PFSK-1 (cell line): ENCODE results near the gene C2orf49.

Experiments
- POLR2AphosphoS5 ChIP-seq: IDR thresholded peaks from 2 replicates; pipeline ENCODE4 v1.6.1; 2012; ENCODE audit warnings: low read depth, mild to moderate bottlenecking, control low read depth, low read length, moderate library complexity
- TF ChIP-seq, protein P1 (sequence below), 2 experiments: IDR thresholded peaks; 2 replicates each; pipeline versions ENCODE4 v1.6.1 to v1.8.0; 2011 to 2012; ENCODE audit warnings: low read depth in 2 of 2, low read length in 2 of 2, control low read depth in 1 of 2, inconsistent platforms in 1 of 2, mild to moderate bottlenecking in 1 of 2, moderate library complexity in 1 of 2; ENCODE audit not compliant: insufficient read depth in 1 of 2

- peak; percentile 67 for TF ChIP-seq POLR2AphosphoS5
- TF ChIP-seq, protein P1, sequence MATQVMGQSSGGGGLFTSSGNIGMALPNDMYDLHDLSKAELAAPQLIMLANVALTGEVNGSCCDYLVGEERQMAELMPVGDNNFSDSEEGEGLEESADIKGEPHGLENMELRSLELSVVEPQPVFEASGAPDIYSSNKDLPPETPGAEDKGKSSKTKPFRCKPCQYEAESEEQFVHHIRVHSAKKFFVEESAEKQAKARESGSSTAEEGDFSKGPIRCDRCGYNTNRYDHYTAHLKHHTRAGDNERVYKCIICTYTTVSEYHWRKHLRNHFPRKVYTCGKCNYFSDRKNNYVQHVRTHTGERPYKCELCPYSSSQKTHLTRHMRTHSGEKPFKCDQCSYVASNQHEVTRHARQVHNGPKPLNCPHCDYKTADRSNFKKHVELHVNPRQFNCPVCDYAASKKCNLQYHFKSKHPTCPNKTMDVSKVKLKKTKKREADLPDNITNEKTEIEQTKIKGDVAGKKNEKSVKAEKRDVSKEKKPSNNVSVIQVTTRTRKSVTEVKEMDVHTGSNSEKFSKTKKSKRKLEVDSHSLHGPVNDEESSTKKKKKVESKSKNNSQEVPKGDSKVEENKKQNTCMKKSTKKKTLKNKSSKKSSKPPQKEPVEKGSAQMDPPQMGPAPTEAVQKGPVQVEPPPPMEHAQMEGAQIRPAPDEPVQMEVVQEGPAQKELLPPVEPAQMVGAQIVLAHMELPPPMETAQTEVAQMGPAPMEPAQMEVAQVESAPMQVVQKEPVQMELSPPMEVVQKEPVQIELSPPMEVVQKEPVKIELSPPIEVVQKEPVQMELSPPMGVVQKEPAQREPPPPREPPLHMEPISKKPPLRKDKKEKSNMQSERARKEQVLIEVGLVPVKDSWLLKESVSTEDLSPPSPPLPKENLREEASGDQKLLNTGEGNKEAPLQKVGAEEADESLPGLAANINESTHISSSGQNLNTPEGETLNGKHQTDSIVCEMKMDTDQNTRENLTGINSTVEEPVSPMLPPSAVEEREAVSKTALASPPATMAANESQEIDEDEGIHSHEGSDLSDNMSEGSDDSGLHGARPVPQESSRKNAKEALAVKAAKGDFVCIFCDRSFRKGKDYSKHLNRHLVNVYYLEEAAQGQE (IDR thresholded peaks at IDR 0.05; ENCODE audit: insufficient read depth in 1 of 2, low read depth in 2 of 2, low read length in 2 of 2) = no peak
Observed at GRCh38 chr2:105337122-105338019, at the start of gene C2orf49.
